GM12878 (cell line): ENCODE results near the gene CDH4. TPM values are rescaled to one million over a fixed set of nuclear protein-coding genes. Genes with fewer than 3 reads are reported as not detected.

Source experiments
- ATAC-seq: fragments of 200-7000 bp; cut with Tn5 transposase; 3 replicates; pipeline ENCODE4 v1.9.1; 2020; ENCODE audit warnings: mild to moderate bottlenecking, moderate library complexity
- BruUV-seq: library from RNA; stranded (reverse); fragments of 400-500 nt; replicated peaks from 2 replicates; lab custom pipeline; 2021; lab: Mats Ljungman, UMichigan
- CTCF ChIA-PET: fragments of 300-600 bp; sonication (Branson Sonifier 250); formaldehyde crosslinking; extraction: SDS; loops from one replicate; lab custom pipeline; 2021; ENCODE audit warnings: inconsistent platforms; lab: Yijun Ruan, JAX
- POLR2A ChIA-PET: fragments of 350-600 bp; formaldehyde crosslinking; extraction: SDS; loops from one replicate; lab custom pipeline; 2021; ENCODE audit warnings: inconsistent platforms; lab: Charles Lee
- RAD21 ChIA-PET: fragments of 300-600 bp; sonication (Branson Sonifier 250); formaldehyde crosslinking; loops from one replicate; lab custom pipeline; 2023; ENCODE audit warnings: antibody characterized with exemption; ENCODE audit not compliant: unreplicated experiment; lab: Charles Lee
- SMC1A ChIA-PET: fragments of 300-600 bp; sonication (Branson Sonifier 250); formaldehyde crosslinking; loops from one replicate; lab custom pipeline; 2023; ENCODE audit not compliant: unreplicated experiment, uncharacterized antibody; lab: Charles Lee
- DNase-seq: peaks from one replicate; pipeline ENCODE4 v3.0.0-alpha.2; 2011; ENCODE audit warnings: low read depth, low spot score
- FAIRE-seq: peaks from 3 replicates; lab custom pipeline; 2011; peaks lifted over from hg19 to GRCh38; lab: Jason Lieb, UNC
- H2AFZ ChIP-seq: 2 replicates; pipeline ENCODE4 v1.6.0; 2011; ENCODE audit warnings: low read depth, low read length, control low read depth; ENCODE audit not compliant: control insufficient read depth
- H3K27ac ChIP-seq: 2 replicates; pipeline ENCODE4 v1.5.1; 2011; ENCODE audit warnings: control low read depth; ENCODE audit not compliant: control insufficient read depth, insufficient read depth
- H3K27me3 ChIP-seq, 2 experiments: replicated peaks in 1 of 2; 2 replicates each; pipeline versions ENCODE4 v1.6.0 to v1.6.1; 2011; ENCODE audit warnings: low read length in 1 of 2; ENCODE audit not compliant: control insufficient read depth in 2 of 2, insufficient read depth in 2 of 2
- H3K36me3 ChIP-seq, 2 experiments: 2 replicates each; pipeline ENCODE4 v1.5.1; 2011; ENCODE audit warnings: low read length in 1 of 2; ENCODE audit not compliant: control insufficient read depth in 2 of 2, insufficient read depth in 2 of 2
- H3K4me1 ChIP-seq: 2 replicates; pipeline ENCODE4 v1.6.1; 2011; ENCODE audit warnings: mild to moderate bottlenecking, low read length, moderate library complexity, mixed read lengths; ENCODE audit not compliant: control insufficient read depth, insufficient read depth
- H3K4me2 ChIP-seq: 2 replicates; pipeline ENCODE4 v1.6.0; 2011; ENCODE audit warnings: control low read depth; ENCODE audit not compliant: control insufficient read depth, insufficient read depth
- H3K4me3 ChIP-seq: fragments of 200-600 bp; sonication (generic); 2 replicates; pipeline ENCODE4 v1.5.1; 2016
- H3K79me2 ChIP-seq: 2 replicates; pipeline ENCODE4 v1.6.0; 2011; ENCODE audit warnings: low read length; ENCODE audit not compliant: control insufficient read depth, insufficient read depth
- H3K9ac ChIP-seq: 2 replicates; pipeline ENCODE4 v1.8.0; 2011; ENCODE audit warnings: low read length, control low read depth, mixed read lengths; ENCODE audit not compliant: control insufficient read depth, insufficient read depth
- H3K9me3 ChIP-seq: replicated peaks from 3 replicates; pipeline ENCODE4 v1.5.1; 2011; ENCODE audit warnings: mild to moderate bottlenecking, low read length; ENCODE audit not compliant: control insufficient read depth, insufficient read depth
- H4K20me1 ChIP-seq: 2 replicates; pipeline ENCODE4 v1.6.0; 2011; ENCODE audit not compliant: control insufficient read depth, insufficient read depth
- ATF7 ChIP-seq: fragments of 450-650 bp; IDR thresholded peaks from 2 replicates; pipeline ENCODE4 v1.6.1; 2016; ENCODE audit warnings: low read depth, mild to moderate bottlenecking
- BCL11A ChIP-seq: IDR thresholded peaks from 2 replicates; pipeline ENCODE4 v1.6.1; 2011; ENCODE audit warnings: low read depth, low read length
- BCLAF1 ChIP-seq: fragments of 450-650 bp; IDR thresholded peaks from 2 replicates; pipeline ENCODE4 v1.6.1; 2017; ENCODE audit warnings: antibody characterized with exemption, mild to moderate bottlenecking, moderate library complexity
- CBX5 ChIP-seq: sonication (generic); IDR thresholded peaks from 2 replicates; pipeline ENCODE4 v1.6.1; 2016; ENCODE audit warnings: low read depth, moderate library complexity, mild to moderate bottlenecking, inconsistent platforms
- EGR1 ChIP-seq, 2 experiments: IDR thresholded peaks; 1 replicate in 1 of 2; 2 replicates in 1 of 2; pipeline ENCODE4 v1.6.1; 2011 to 2012; ENCODE audit warnings: low read depth in 2 of 2, low read length in 2 of 2, borderline replicate concordance in 1 of 2, mild to moderate bottlenecking in 1 of 2, moderate library complexity in 1 of 2
- GABPA ChIP-seq: IDR thresholded peaks from 2 replicates; pipeline ENCODE4 v1.6.1; 2014; ENCODE audit warnings: antibody characterized with exemption, low read depth, mild to moderate bottlenecking, inconsistent platforms
- JUNB ChIP-seq: IDR thresholded peaks from 2 replicates; pipeline ENCODE4 v1.6.1; 2016; ENCODE audit warnings: antibody characterized with exemption, mild to moderate bottlenecking
- MXI1 ChIP-seq: fragments of 150-350 bp; IDR thresholded peaks from 2 replicates; pipeline ENCODE4 v1.6.1; 2011; ENCODE audit warnings: low read depth, mild to moderate bottlenecking, inconsistent platforms, low read length, improper control_type of control experiment
- NFIC ChIP-seq: IDR thresholded peaks from 2 replicates; pipeline ENCODE4 v1.6.1; 2012; ENCODE audit warnings: low read depth, mild to moderate bottlenecking, inconsistent platforms, low read length, moderate library complexity
- NKRF ChIP-seq: fragments of 450-650 bp; conservative IDR thresholded peaks from 2 replicates; pipeline ENCODE4 v1.6.1; 2017; ENCODE audit warnings: mild to moderate bottlenecking, moderate library complexity
- NR2F1 ChIP-seq: fragments of 450-650 bp; conservative IDR thresholded peaks from 2 replicates; pipeline ENCODE4 v1.6.1; 2017; ENCODE audit warnings: mild to moderate bottlenecking
- POLR2A ChIP-seq: IDR thresholded peaks from 2 replicates; pipeline ENCODE4 v1.6.1; 2011; ENCODE audit warnings: low read depth, mild to moderate bottlenecking, low read length
- RBBP5 ChIP-seq: fragments of 200-600 bp; sonication (generic); conservative IDR thresholded peaks from 2 replicates; pipeline ENCODE4 v1.6.1; 2016
- SREBF1 ChIP-seq: IDR thresholded peaks from 2 replicates; pipeline ENCODE4 v1.6.1; 2012; ENCODE audit warnings: mild to moderate bottlenecking, low read length
- SREBF2 ChIP-seq: IDR thresholded peaks from 2 replicates; pipeline ENCODE4 v1.6.1; 2012; ENCODE audit warnings: mild to moderate bottlenecking, low read length
- SUPT20H ChIP-seq: IDR thresholded peaks from 2 replicates; pipeline ENCODE4 v1.6.1; 2011; ENCODE audit warnings: low read depth, mild to moderate bottlenecking, low read length, moderate library complexity, borderline replicate concordance; ENCODE audit not compliant: control insufficient read depth
- TARDBP ChIP-seq: IDR thresholded peaks from 2 replicates; pipeline ENCODE4 v1.6.1; 2016; ENCODE audit warnings: borderline replicate concordance
- YY1 ChIP-seq: IDR thresholded peaks from 2 replicates; pipeline ENCODE4 v1.6.1; 2011; ENCODE audit warnings: low read depth, mild to moderate bottlenecking, low read length
- ZNF217 ChIP-seq: fragments of 450-650 bp; IDR thresholded peaks from 2 replicates; pipeline ENCODE4 v1.6.1; 2017; ENCODE audit warnings: antibody characterized with exemption, mild to moderate bottlenecking
- ZNF24 ChIP-seq: fragments of 450-650 bp; IDR thresholded peaks from 2 replicates; pipeline ENCODE4 v1.6.1; 2017; ENCODE audit warnings: antibody characterized with exemption, mild to moderate bottlenecking
- WGBS: methylation state at CpG from one replicate; pipeline ENCODE4 v1.1.6; 2016; ENCODE audit warnings: low lambda C conversion rate; ENCODE audit not compliant: insufficient replicate concordance, insufficient coverage; ENCODE audit errors: missing lambda C conversion rate; 5-methylcytosine and 5-hydroxymethylcytosine counted together
- in situ Hi-C: fragments of 300-500 bp; cut with MboI; formaldehyde crosslinking; loops from 9 replicates; pipeline ENCODE4 v1.14.3; 2018; ENCODE audit warnings: mixed read lengths
- intact Hi-C: fragments of 100-400 bp; cut with micrococcal nuclease; formaldehyde crosslinking; loops from one replicate; pipeline ENCODE4 v1.14.2; 2022; ENCODE audit not compliant: unreplicated experiment
- polyA plus RNA-seq, 11 experiments: library from polyadenylated mRNA; depleted of rRNA in 4 of 11; unstranded in 6 of 11; stranded (reverse) in 5 of 11; fragments of >200 nt; fragmentation: Nextera tagmentation in 4 of 11; fragmentation: Illumina TruSeq in 1 of 11; extraction: Ambion mirVana in 4 of 11; extraction: Trizol in 1 of 11; gene quantifications; 1 replicate in 1 of 11; 2 replicates in 10 of 11; pipeline versions ENCODE4 v1.2.1 to v1.2.3, GENCODE V29; 2011 to 2016; ENCODE audit warnings: inconsistent platforms in 2 of 11, missing spikeins in 2 of 11, low read depth in 1 of 11
- total RNA-seq, 4 experiments: library from RNA; depleted of rRNA in 3 of 4; stranded (reverse); fragments of >200 nt in 3 of 4; fragmentation: Illumina TruSeq in 1 of 4; extraction: Trizol in 1 of 4; gene quantifications; 2 replicates each; pipeline versions ENCODE4 v1.2.1 to v1.2.3, GENCODE V29; 2013 to 2021

The CDH4 gene
- total and polyA plus RNA-seq, 10 of the 15 experiments (the other 5 are each of a cell fraction or from before 2014, with no cell fraction given), result not detected

GRCh38 chr20:61970357-61970756, 718.3 kb downstream of the CDH4 start:
- no peak for FAIRE-seq
- CTCF ChIA-PET, result no interaction called here
- H3K36me3 ChIP-seq, result peaks cover 4 to 7% of the 10 kb centered on the region in 2 experiments; a peak in 3 of 4 replicates

More at GRCh38 chr20:61970357-61970756, 718.3 kb downstream of the CDH4 start:
- ATAC-seq (no peak), DNase-seq (no peak)
- H3K4me1 ChIP-seq, result no peaks in the 10 kb centered on the region
- H3K4me3 ChIP-seq, result no peak overlapping the region
- H4K20me1 ChIP-seq, result no peaks in the 10 kb centered on the region
- ChIA-PET RAD21 (no interaction called here), POLR2A (no interaction called here), SMC1A (no interaction called here)
- H2AFZ ChIP-seq, result no peak overlapping the region
- no peaks in the 10 kb centered on the region for H3K9me3 ChIP-seq
- intact Hi-C loops, result no loop called here
- no peaks in the 10 kb centered on the region for H3K27me3 ChIP-seq
- H3K4me2 ChIP-seq, result no peak overlapping the region
- in situ Hi-C loops, result no loop called here
- WGBS, result 79% methylated on average over 14 of the region's 14 CpGs
- TF ChIP-seq NKRF (no peak), JUNB (no peak), NFIC (no peak), EGR1 (IDR thresholded peaks at IDR 0.05; ENCODE audit: borderline replicate concordance in 1 of 2, low read depth in 2 of 2, low read length in 2 of 2) (no peak), MXI1 (no peak), ATF7 (no peak), BCLAF1 (no peak), ZNF24 (no peak), SREBF1 (no peak), NR2F1 (no peak), POLR2A (no peak), BCL11A (no peak), CBX5 (no peak), SUPT20H (no peak), YY1 (no peak), RBBP5 (no peak), GABPA (no peak), ZNF217 (no peak), TARDBP (no peak), SREBF2 (no peak)
- H3K27ac ChIP-seq, result no peak overlapping the region
- BruUV-seq, result no TSS peak
- no peak overlapping the region for H3K9ac ChIP-seq
- no peaks in the 10 kb centered on the region for H3K79me2 ChIP-seq
